Fibroblast of skin of right quadriceps (primary cell): ENCODE measurements around the gene CD7.

Experiments
- DNase-seq: peaks from one replicate; pipeline ENCODE4 v3.0.0-alpha.2; 2013

CD7 gene

DNA sequence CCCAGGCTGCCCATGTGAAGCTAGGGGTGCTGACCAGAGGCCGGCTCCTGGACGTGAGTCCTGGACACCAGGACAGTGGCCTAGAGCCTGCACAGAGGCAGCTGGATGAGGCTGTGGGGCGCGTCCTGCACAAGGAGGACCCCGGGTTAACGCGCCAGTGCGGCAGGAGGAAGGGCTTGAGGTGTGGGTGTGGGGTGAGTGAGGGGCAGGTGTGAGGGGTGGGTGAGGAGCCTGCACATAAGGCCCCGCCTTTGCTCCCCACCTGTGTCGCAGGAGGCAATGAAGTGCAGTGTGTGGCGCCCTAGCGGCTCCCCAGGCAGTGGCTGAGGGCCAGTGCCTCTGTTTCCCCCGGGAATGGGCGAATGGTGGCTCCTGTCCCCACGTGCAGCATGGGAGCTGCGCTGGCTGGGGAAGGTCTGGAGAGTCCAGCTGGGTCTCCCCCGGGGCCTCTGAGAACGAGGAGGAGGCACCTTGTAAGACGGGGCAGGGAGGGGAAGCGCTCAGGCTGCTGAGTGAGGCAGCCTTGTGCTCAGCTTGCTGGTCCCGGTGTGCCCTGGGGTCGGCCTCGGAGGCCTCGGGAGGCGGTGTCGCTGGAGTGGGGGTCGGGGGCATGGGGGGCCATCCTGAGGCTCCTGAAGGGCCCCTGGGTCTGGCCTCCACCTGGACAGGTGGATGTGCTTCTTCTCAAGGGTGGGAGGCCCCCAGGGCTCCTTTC is 3.2 kb downstream of the CD7 start:
- DNase-seq: no peak

GRCh38 chr17:82313195-82314011 is 4.0 kb downstream of the CD7 start:
- no peak for DNase-seq

DNA sequence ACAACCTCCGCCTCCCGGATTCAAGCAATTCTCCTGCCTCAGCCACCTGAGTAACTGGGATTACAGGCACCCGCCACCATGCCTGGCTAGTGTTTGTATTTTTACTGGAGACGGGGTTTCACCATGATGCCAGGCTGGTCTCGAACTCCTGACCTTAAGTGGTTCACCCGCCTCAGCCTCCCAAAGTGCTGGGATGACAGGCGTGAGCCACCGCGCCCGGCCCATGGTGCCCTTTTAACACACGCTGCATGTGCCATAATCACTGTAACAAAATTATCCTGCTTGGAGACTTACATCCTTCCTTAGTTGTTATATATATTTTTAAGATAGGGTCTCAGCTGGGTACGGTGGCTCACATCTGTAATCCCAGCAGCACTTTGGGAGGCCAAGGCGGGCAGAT is 5.4 kb downstream of the CD7 start:
- no peak for DNase-seq

- DNase-seq: no peak
Measured at GRCh38 chr17:82310877-82311276, 6.5 kb downstream of the CD7 start.

DNA sequence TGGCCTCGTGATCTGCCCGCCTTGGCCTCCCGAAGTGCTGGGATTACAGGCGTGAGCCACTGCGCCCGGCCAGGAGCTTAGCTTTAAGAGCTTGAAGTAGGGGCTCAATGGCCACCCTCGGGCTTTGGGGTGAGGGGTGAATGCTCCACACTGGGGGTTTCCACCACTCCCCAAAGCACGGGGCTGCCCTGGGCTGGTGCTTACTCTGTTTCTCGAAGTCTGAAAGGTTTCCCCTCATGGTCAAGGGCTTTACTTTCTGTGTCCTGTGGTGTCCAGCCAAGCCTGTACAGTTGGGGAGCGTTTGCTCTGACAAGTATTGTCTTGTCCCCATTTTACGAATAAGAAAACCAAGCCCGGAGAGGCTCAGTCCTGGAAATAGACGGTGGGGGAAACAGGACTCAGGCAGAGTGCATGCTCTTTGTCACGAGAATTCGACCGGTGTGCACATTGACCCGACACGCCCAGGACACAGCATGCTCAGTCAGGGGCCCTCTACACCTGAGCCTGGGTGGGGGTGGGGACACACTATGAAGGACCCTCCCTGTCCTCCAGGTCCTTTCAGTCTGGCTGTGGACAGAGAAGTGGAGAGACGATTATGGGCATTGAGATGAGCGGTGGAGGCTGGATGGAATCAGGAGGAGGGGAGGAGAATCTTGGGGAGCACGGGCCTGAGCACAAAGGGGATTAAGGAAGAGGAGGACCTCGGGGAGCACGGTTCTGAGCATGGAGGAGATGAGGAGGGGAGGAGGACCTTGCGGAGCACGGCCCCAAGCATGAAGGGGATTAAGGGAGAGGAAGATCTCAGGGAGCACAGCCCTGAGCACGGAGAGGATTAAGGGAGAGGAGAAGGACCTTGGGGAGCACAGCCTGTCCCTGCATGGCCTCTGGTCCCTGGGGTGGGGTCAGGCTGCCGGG is 7.5 kb downstream of the CD7 start:
- DNase-seq: no peak

DNA sequence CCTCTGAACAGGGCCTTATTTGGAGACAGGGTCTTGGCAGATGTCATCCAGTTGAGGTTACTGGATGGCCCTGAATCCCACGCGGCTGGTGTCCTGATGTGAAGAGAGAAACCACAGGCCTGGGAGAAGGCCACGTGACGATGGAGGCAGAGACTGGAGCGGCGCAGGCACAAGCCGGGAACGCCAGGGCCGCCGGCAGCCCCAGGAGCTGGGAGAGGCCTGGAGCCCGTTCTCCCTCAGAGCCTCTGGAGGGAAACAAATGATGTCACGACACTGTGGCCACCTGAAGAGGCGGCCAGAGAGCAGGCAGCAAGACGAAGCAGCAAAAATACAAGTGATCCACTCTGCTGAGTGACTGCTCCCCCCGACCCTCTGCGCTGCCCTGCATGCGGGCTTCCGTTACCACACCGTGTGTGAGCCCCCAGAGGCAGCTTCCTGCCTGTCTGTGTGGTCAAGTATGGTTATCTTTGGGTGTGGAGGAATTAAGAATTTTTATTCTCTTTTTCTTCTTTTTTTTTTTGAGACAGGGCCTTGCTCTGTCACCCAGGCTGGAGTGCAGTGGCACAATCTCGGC is 11.6 kb downstream of the CD7 start:
- peak; percentile 21 for DNase-seq

GRCh38 chr17:82304826-82305726 is 12.3 kb downstream of the CD7 start:
- DNase-seq: no peak

DNA sequence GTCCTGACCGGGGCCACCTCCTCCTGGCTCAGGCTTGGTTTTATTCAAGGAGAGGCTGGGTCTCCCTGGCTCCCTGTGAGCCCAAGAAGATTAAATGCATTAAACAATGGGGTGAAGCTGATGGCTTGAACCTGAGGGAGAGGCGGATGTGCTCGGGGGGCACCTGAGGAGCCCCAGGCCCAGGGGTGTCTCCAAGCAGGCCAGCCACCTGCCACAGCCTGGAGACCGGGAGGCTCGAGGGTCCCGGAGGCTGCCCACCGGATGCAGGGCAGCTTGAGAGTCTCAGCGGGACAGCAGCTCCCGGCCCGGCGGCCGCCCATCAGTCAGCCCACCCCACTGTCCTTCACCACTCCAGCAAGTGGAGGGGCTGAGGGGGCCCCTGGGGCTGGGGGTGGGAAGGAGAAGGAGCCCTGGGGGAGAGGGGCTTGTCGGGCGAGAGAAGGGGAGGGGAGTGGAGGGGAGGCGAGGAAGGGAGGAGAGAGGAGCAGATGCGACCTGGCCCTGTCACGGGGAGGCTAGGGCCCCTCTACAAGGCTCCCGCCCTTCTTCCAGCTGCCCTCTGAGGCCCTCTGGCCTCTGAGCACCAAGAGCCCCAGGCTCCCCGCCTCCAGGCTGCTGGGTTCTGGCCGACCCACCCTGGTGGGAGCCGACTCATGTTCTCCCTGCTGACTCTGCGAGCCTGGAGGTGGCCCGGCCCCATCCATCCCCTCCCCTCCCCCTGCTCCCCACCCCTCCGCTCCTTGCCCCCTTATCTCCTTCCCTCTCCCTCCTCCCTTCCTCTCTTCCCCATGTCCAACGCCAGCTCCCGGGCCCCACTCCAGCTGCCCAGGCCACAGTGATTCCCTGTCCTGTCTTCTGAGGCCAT is 13.2 kb downstream of the CD7 start:
- DNase-seq: no peak

GRCh38 chr17:82302991-82303943 is 14.1 kb downstream of the CD7 start:
- no peak for DNase-seq

DNA sequence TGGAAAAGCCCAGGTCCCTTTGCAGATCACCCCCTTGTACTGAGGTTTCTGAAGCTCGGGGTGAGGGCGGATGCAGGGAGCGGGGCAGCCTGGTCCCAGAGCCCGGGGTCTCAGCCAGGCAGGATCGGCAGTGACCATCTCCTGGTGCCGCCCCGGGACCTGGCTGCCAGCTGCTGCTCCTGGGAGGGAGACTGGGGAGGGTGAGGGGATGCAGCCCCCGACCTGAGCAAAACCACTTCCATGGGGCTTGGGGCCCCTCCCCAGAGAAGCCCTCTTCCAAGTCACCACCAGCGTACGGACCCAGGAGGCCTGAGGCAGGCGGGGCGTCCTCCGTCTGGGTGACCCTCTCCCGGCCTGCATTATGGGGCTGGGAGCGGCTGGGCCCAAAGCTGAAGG is 14.8 kb downstream of the CD7 start:
- no peak for DNase-seq

- DNase-seq: no peak
Measured at GRCh38 chr17:82301916-82302567, 15.4 kb downstream of the CD7 start.

- DNase-seq: no peak
Measured at GRCh38 chr17:82301300-82301915, 16.0 kb downstream of the CD7 start.

- DNase-seq: peak; percentile 49
Measured at GRCh38 chr17:82300707-82301270, 16.6 kb downstream of the CD7 start.

- DNase-seq: no peak
Measured at GRCh38 chr17:82300228-82300627, 17.2 kb downstream of the CD7 start.

DNA sequence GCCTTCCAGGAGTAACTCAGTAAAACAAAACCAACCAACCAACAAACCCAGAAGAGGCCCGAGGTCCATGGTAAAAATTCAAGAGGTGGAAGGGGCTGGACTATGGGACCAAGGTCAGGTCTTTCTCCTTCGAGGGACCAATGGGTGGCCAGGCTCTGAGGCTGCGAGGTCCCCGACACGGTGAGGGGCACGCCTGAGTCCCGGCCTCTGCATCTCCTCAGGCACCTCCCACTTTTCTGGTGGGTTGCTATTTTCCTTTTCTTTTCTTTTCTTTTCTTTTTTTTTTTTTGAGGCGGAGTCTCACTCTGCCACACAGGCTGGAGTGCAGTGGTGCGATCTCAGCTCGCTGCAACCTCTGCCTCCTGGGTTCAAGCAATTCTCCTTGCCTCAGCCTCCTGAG is 18.0 kb downstream of the CD7 start:
- DNase-seq: no peak

DNA sequence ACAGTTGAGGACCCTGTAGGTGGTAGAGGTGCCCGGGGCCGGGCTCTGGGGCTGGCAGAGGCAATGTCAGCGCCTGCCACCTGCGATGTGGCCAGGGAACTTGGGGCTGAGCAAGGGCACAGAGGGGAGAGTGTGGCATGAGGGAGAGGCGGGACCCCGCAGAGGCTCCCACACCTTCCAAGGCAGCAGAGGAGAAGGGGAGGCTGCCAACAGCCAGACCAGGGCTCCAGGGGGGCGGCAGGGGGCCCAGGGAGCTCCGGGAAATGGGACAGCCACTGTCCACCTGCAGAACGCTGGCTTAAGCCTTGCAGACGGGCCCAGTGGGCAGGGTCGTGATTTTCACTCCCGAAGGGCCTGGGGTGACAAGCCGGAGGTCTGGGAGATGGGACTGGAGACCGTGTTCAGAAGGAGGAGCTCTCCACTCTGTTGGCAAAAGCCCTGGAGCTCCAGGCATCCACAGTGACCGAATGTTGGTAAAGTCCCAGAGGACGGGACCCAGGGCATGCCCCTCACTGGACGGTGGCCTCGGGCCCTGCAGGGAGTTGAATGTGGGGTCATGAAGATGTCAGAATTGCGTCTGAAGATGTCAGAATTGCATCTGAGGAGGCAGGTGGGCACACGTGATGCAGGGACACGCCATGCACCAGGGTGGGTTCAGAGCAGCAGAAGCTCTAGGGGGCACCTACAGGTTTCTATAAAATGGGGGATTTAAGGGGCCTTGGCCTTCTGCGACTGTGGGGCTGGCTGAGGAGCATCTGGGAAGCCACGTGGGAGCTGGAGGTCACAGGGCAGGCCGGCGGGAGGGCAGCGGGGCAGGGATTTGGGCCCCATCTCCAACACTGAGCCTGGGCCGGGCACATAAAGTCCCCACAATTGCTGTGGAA is 18.6 kb downstream of the CD7 start:
- no peak for DNase-seq
